SJCRH30 (cell line): ENCODE data around the gene POLR2L. TPM values are rescaled to one million over a fixed set of nuclear protein-coding genes. Genes with fewer than 3 reads are reported as not detected.

Experiments used
- DNase-seq, 2 experiments: peaks; one replicate each; pipeline ENCODE4 v3.0.0-alpha.2; 2015 to 2020
- H3K27ac ChIP-seq: fragments of 250-450 bp; sonication (Bioruptor Pico); 2 replicates; pipeline ENCODE4 v1.5.1; 2020; ENCODE audit warnings: mild to moderate bottlenecking, moderate library complexity
- H3K27me3 ChIP-seq: fragments of 250-450 bp; sonication (Bioruptor Pico); 2 replicates; pipeline ENCODE4 v1.5.1; 2020; ENCODE audit warnings: mild to moderate bottlenecking, moderate library complexity
- H3K36me3 ChIP-seq: fragments of 250-450 bp; sonication (Bioruptor Pico); 2 replicates; pipeline ENCODE4 v1.5.1; 2020; ENCODE audit warnings: mild to moderate bottlenecking, moderate library complexity
- H3K4me1 ChIP-seq: fragments of 250-450 bp; sonication (Bioruptor Pico); 2 replicates; pipeline ENCODE4 v1.5.1; 2020; ENCODE audit warnings: mild to moderate bottlenecking, moderate library complexity
- H3K4me3 ChIP-seq: fragments of 250-450 bp; sonication (Bioruptor Pico); 2 replicates; pipeline ENCODE4 v1.5.1; 2020; ENCODE audit warnings: mild to moderate bottlenecking, moderate library complexity
- H3K9me3 ChIP-seq: fragments of 250-450 bp; sonication (Bioruptor Pico); replicated peaks from 2 replicates; pipeline ENCODE4 v1.5.1; 2020; ENCODE audit warnings: mild to moderate bottlenecking, moderate library complexity
- total RNA-seq: library from RNA; depleted of rRNA; stranded (reverse); fragments of >200 nt; shearing (Covaris generic); gene quantifications from 2 replicates; pipeline ENCODE4 v1.2.3, GENCODE V29; 2014

POLR2L gene
- total RNA-seq, 1 experiment from 2014 or later = 292 TPM

GRCh38 chr11:843818-844692 lies 1.7 kb upstream of the POLR2L start:
- peak overlapping the region; percentile 99 for H3K27ac ChIP-seq
- peak; percentile 89 to 92 for DNase-seq
- peaks cover 25% of the 10 kb centered on the region for H3K4me1 ChIP-seq
- no peaks in the 10 kb centered on the region for H3K27me3 ChIP-seq
- peak overlapping the region; percentile 96 for H3K4me3 ChIP-seq
- no peaks in the 10 kb centered on the region for H3K9me3 ChIP-seq
- peaks cover 25% of the 10 kb centered on the region for H3K36me3 ChIP-seq

GRCh38 chr11:843086-843734 lies 881 bp upstream of the POLR2L start:
- DNase-seq = peak in 1 of 2 experiments; percentile 47
- peaks cover 28% of the 10 kb centered on the region for H3K36me3 ChIP-seq
- no peaks in the 10 kb centered on the region for H3K9me3 ChIP-seq
- no peaks in the 10 kb centered on the region for H3K27me3 ChIP-seq
- H3K4me1 ChIP-seq = peaks cover 25% of the 10 kb centered on the region
- H3K4me3 ChIP-seq = peak overlapping the region; percentile 96
- peak overlapping the region; percentile 99 for H3K27ac ChIP-seq

- H3K27ac ChIP-seq = peak overlapping the region; percentile 99; the same call in 1 of the 2 replicates
- H3K27me3 ChIP-seq = no peaks in the 10 kb centered on the region
- peaks cover 25% of the 10 kb centered on the region for H3K4me1 ChIP-seq
- no peak for DNase-seq
- peak overlapping the region; percentile 96 for H3K4me3 ChIP-seq
- H3K36me3 ChIP-seq = peaks cover 39% of the 10 kb centered on the region
- H3K9me3 ChIP-seq = no peaks in the 10 kb centered on the region
These were observed 354 bp downstream of the POLR2L start for GRCh38 chr11:841981-842369.

- Histone ChIP-seq H3K36me3 (peaks cover 50% of the 10 kb centered on the region), H3K9me3 (no peaks in the 10 kb centered on the region), H3K27me3 (no peaks in the 10 kb centered on the region), H3K27ac (no peak overlapping the region), H3K4me1 (peaks cover 13% of the 10 kb centered on the region), H3K4me3 (no peak overlapping the region)
- DNase-seq = no peak
These were observed 2.3 kb downstream of the POLR2L start for GRCh38 chr11:839875-840617.

GRCh38 chr11:839280-839623 lies 3.1 kb downstream of the POLR2L start:
- peaks cover 50% of the 10 kb centered on the region for H3K36me3 ChIP-seq
- no peak overlapping the region for H3K27ac ChIP-seq
- H3K4me3 ChIP-seq = no peak overlapping the region
- H3K9me3 ChIP-seq = no peaks in the 10 kb centered on the region
- DNase-seq = no peak
- H3K4me1 ChIP-seq = peaks cover 9% of the 10 kb centered on the region; the same call in 1 of the 2 replicates
- no peaks in the 10 kb centered on the region for H3K27me3 ChIP-seq

DNA sequence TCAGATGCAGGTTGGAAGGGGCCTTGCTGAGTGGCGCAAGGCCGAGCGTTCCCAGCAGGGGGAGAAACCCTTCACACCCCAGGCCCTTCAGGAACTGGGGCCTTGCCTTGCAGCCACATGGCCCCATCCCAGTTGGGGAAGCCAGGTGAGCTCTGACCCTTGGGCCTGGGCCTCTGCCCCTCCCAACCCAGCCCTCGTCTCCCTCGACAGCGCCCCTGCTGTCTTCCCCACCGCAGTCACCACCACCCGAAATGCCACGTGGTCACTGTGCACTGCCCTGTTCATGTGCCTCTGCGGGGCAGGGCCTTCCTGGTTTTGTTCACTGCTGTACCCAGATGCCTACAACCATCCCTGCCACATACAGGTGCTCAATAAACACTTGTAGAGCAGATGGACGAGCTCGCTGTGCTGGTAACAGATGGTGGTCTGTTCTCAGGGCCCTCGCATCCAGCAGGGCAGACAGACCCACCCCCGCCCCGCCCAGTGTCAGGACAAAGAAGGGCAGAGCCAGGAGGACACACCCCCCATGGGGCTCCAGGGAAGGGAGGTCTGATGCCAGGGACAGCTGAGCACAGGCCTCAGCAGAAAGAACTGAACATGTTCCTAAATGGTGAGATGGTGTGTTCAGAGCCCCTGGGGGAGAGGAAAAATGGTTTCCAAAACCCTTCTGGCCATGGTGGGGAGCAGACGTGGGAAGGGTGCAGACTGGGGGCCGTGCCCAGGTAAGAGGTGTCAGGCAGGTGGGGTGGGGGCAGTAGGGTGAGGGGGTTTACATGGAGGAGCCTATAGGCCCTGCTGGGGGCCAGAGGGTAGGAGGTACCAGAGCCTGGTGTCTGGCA lies 3.7 kb downstream of the POLR2L start:
- H3K4me3 ChIP-seq = no peak overlapping the region
- no peaks in the 10 kb centered on the region for H3K27me3 ChIP-seq
- H3K9me3 ChIP-seq = no peaks in the 10 kb centered on the region
- peaks cover 9% of the 10 kb centered on the region; the same call in 1 of the 2 replicates for H3K4me1 ChIP-seq
- peaks cover 50% of the 10 kb centered on the region for H3K36me3 ChIP-seq
- DNase-seq = peak in 1 of 2 experiments; percentile 60
- no peak overlapping the region for H3K27ac ChIP-seq

DNA sequence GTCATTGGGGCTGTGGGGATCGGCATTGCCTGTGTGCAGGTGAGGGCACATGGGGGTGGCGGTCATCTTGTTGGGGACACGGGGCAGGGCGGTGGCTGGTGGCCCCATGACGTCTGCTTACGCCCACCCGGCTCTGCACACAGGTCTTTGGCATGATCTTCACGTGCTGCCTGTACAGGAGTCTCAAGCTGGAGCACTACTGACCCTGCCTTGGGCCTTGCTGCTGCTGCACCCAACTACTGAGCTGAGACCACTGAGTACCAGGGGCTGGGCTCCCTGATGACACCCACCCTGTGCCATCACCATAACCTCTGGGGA lies 4.4 kb downstream of the POLR2L start:
- H3K27ac ChIP-seq = no peak overlapping the region
- H3K4me3 ChIP-seq = no peak overlapping the region
- peaks cover 50% of the 10 kb centered on the region for H3K36me3 ChIP-seq
- DNase-seq = no peak
- no peaks in the 10 kb centered on the region for H3K9me3 ChIP-seq
- H3K27me3 ChIP-seq = no peaks in the 10 kb centered on the region
- H3K4me1 ChIP-seq = peaks cover 9% of the 10 kb centered on the region; the same call in 1 of the 2 replicates

DNA sequence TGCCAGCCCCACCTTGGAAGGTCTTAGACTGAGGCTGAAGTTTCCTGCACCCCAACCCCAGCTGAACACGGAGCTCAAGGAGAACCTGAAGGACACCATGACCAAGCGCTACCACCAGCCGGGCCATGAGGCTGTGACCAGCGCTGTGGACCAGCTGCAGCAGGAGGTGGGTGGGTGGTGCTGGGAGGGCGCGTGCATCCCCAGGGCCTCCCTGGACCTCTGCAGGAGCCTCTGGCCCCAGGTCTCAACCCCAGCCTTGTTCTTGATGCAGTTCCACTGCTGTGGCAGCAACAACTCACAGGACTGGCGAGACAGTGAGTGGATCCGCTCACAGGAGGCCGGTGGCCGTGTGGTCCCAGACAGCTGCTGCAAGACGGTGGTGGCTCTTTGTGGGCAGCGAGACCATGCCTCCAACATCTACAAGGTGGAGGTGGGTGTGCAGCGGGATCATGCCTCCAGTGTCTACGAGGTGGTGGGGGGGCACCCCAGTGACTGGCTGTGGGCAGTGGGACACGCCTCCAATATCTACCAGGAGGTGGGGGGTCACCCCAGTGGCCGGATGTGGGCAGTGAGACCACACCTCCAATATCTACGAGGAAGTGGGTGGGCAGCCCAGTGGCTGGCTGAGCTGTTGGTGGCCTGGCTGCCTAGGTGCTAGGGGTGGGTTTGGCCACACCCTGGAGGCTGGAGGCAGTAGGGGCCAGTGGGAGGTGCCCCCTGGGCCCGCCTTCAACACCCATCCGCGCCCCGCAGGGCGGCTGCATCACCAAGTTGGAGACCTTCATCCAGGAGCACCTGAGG lies 4.9 kb downstream of the POLR2L start:
- H3K4me1 ChIP-seq = peaks cover 10% of the 10 kb centered on the region; the same call in 1 of the 2 replicates
- DNase-seq = no peak
- peaks cover 50% of the 10 kb centered on the region for H3K36me3 ChIP-seq
- no peaks in the 10 kb centered on the region for H3K27me3 ChIP-seq
- H3K4me3 ChIP-seq = no peak overlapping the region
- no peak overlapping the region for H3K27ac ChIP-seq
- H3K9me3 ChIP-seq = no peaks in the 10 kb centered on the region

DNA sequence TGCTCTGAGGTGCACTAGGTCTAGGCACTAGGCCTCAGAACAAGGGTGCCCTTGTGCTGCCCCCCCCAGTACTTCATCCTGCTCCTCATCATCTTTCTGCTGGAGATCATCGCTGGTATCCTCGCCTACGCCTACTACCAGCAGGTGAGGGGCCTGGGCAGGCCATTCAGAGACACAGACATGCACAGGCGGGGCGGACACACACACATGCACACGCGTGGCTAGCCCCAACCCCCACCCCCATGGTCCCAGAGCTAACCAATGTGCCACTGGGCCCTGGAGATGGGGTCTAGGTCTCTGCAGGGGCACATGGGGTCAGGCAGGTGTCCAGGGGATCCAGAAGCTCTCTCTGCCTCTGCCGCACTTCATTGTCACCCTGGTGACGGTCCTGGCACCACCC lies 5.6 kb downstream of the POLR2L start:
- no peak overlapping the region for H3K27ac ChIP-seq
- H3K4me3 ChIP-seq = no peak overlapping the region
- no peaks in the 10 kb centered on the region for H3K9me3 ChIP-seq
- no peaks in the 10 kb centered on the region for H3K27me3 ChIP-seq
- peaks cover 50% of the 10 kb centered on the region for H3K36me3 ChIP-seq
- peaks cover 17% of the 10 kb centered on the region for H3K4me1 ChIP-seq
- no peak for DNase-seq

- Histone ChIP-seq H3K4me1 (peaks cover 18% of the 10 kb centered on the region), H3K4me3 (no peak overlapping the region), H3K27ac (no peak overlapping the region), H3K9me3 (no peaks in the 10 kb centered on the region), H3K27me3 (no peaks in the 10 kb centered on the region), H3K36me3 (peaks cover 50% of the 10 kb centered on the region)
- DNase-seq = no peak
These were observed 6.1 kb downstream of the POLR2L start for GRCh38 chr11:836274-836673.

- no peak for DNase-seq
- H3K9me3 ChIP-seq = no peaks in the 10 kb centered on the region
- H3K4me3 ChIP-seq = no peak overlapping the region; the same call in 1 of the 2 replicates
- H3K27me3 ChIP-seq = no peaks in the 10 kb centered on the region
- peaks cover 35% of the 10 kb centered on the region for H3K36me3 ChIP-seq
- H3K27ac ChIP-seq = no peak overlapping the region
- peaks cover 24% of the 10 kb centered on the region for H3K4me1 ChIP-seq
These were observed 7.7 kb downstream of the POLR2L start for GRCh38 chr11:834371-835316.

- peak overlapping the region; percentile 82; the same call in 1 of the 2 replicates for H3K27ac ChIP-seq
- H3K4me1 ChIP-seq = peaks cover 24% of the 10 kb centered on the region
- H3K27me3 ChIP-seq = no peaks in the 10 kb centered on the region
- no peak for DNase-seq
- peak overlapping the region; percentile 86 for H3K4me3 ChIP-seq
- peaks cover 27% of the 10 kb centered on the region for H3K36me3 ChIP-seq
- no peaks in the 10 kb centered on the region for H3K9me3 ChIP-seq
These were observed 8.4 kb downstream of the POLR2L start for GRCh38 chr11:833849-834311.
